Smooth muscle cell (in vitro differentiated cells): ENCODE results near the gene RGS16. TPM values are rescaled to one million over a fixed set of nuclear protein-coding genes. Genes with fewer than 3 reads are reported as not detected.

Experiments
- DNase-seq: peaks from one replicate; lab custom pipeline; 2025; ENCODE audit not compliant: unreplicated experiment; lab: John Stamatoyannopoulos, UW
- H2AFZ ChIP-seq: fragments of 200-600 bp; sonication (generic); 2 replicates; pipeline ENCODE4 v1.6.0; 2016; ENCODE audit warnings: antibody characterized with exemption, low read depth, mild to moderate bottlenecking
- H3F3A ChIP-seq: fragments of 200-600 bp; sonication (generic); 2 replicates; pipeline ENCODE4 v1.6.0; 2017; ENCODE audit warnings: antibody characterized with exemption, low read depth
- H3K27ac ChIP-seq: fragments of 200-600 bp; sonication (generic); 2 replicates; pipeline ENCODE4 v1.5.1; 2016; ENCODE audit warnings: low read depth, mild to moderate bottlenecking
- H3K27me3 ChIP-seq: fragments of 200-600 bp; sonication (generic); 2 replicates; pipeline ENCODE4 v1.6.1; 2016; ENCODE audit warnings: low read depth, mild to moderate bottlenecking
- H3K36me3 ChIP-seq: fragments of 200-600 bp; sonication (generic); 2 replicates; pipeline ENCODE4 v1.5.1; 2016; ENCODE audit warnings: low read depth
- H3K4me1 ChIP-seq: fragments of 200-600 bp; sonication (generic); 2 replicates; pipeline ENCODE4 v1.5.1; 2016; ENCODE audit warnings: low read depth
- H3K4me2 ChIP-seq: fragments of 200-600 bp; sonication (generic); 2 replicates; pipeline ENCODE4 v1.6.0; 2016; ENCODE audit warnings: mild to moderate bottlenecking
- H3K4me3 ChIP-seq: fragments of 200-600 bp; sonication (generic); 2 replicates; pipeline ENCODE4 v1.5.1; 2016; ENCODE audit warnings: mild to moderate bottlenecking
- H3K79me2 ChIP-seq: fragments of 200-600 bp; sonication (generic); 2 replicates; pipeline ENCODE4 v1.6.0; 2016; ENCODE audit warnings: low read depth, mild to moderate bottlenecking
- H3K9ac ChIP-seq: fragments of 200-600 bp; sonication (generic); 2 replicates; pipeline ENCODE4 v1.6.0; 2016; ENCODE audit warnings: low read depth
- H3K9me3 ChIP-seq: fragments of 200-600 bp; sonication (generic); replicated peaks from 2 replicates; pipeline ENCODE4 v1.5.1; 2016; ENCODE audit warnings: low read depth
- H4K20me1 ChIP-seq: fragments of 200-600 bp; sonication (generic); 2 replicates; pipeline ENCODE4 v1.6.0; 2016; ENCODE audit warnings: low read depth
- WGBS: methylation state at CpG from one replicate; pipeline ENCODE4 v1.1.7; 2016; ENCODE audit warnings: low lambda C conversion rate; 5-methylcytosine and 5-hydroxymethylcytosine counted together
- polyA plus RNA-seq: library from polyadenylated mRNA; unstranded; fragments of >200 nt; fragmentation: Nextera tagmentation; extraction: Ambion mirVana; gene quantifications from 2 replicates; pipeline ENCODE4 v1.2.1, GENCODE V29; 2016
- total RNA-seq: library from RNA; depleted of rRNA; stranded (reverse); fragments of >200 nt; gene quantifications from 2 replicates; pipeline ENCODE4 v1.2.3, GENCODE V29; 2014
- TF ChIP-seq, protein P1 (sequence below): fragments of 200-600 bp; sonication (generic); IDR thresholded peaks from 2 replicates; pipeline ENCODE4 v1.5.1; 2017; ENCODE audit warnings: borderline replicate concordance, mild to moderate bottlenecking, antibody characterized with exemption; ENCODE audit not compliant: insufficient read depth, poor library complexity, severe bottlenecking

Gene RGS16
- total and polyA plus RNA-seq, 2 experiments from 2014 or later: 2.9 to 9.9 TPM

DNA sequence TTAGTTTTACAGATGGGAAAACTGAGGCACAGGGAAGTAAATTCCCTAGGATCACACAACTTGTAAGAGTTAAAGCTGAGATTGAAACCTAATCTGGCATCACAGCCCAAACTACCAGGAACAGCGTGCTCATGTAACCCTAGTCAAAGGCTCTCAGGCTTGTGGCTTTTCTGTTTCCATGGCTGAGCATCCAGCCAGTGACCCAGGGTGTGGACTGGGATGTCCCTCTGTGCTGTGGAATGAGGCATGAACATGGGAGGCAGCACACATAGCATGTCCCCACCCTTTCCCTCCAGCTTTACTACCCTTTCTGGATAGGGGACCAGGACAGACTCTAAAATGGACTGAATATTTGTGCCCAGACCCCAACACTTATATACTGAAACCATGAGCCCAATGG lies 35.1 kb upstream of the RGS16 start:
- H3K79me2 ChIP-seq: no peaks in the 10 kb centered on the region
- H3K27ac ChIP-seq: no peak overlapping the region
- TF ChIP-seq, protein P1, sequence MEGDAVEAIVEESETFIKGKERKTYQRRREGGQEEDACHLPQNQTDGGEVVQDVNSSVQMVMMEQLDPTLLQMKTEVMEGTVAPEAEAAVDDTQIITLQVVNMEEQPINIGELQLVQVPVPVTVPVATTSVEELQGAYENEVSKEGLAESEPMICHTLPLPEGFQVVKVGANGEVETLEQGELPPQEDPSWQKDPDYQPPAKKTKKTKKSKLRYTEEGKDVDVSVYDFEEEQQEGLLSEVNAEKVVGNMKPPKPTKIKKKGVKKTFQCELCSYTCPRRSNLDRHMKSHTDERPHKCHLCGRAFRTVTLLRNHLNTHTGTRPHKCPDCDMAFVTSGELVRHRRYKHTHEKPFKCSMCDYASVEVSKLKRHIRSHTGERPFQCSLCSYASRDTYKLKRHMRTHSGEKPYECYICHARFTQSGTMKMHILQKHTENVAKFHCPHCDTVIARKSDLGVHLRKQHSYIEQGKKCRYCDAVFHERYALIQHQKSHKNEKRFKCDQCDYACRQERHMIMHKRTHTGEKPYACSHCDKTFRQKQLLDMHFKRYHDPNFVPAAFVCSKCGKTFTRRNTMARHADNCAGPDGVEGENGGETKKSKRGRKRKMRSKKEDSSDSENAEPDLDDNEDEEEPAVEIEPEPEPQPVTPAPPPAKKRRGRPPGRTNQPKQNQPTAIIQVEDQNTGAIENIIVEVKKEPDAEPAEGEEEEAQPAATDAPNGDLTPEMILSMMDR: no peak
- no peaks in the 10 kb centered on the region for H3K9me3 ChIP-seq
- DNase-seq: no peak
- no peak overlapping the region for H2AFZ ChIP-seq
- no peaks in the 10 kb centered on the region for H3F3A ChIP-seq
- no peak overlapping the region for H3K4me2 ChIP-seq
- WGBS: 86% methylated on average over 1 of the region's 1 CpG
- H3K4me3 ChIP-seq: no peak overlapping the region
- H3K36me3 ChIP-seq: no peaks in the 10 kb centered on the region
- H3K27me3 ChIP-seq: no peaks in the 10 kb centered on the region
- no peak overlapping the region for H3K9ac ChIP-seq
- H3K4me1 ChIP-seq: peaks cover 3% of the 10 kb centered on the region
- H4K20me1 ChIP-seq: no peaks in the 10 kb centered on the region

DNA sequence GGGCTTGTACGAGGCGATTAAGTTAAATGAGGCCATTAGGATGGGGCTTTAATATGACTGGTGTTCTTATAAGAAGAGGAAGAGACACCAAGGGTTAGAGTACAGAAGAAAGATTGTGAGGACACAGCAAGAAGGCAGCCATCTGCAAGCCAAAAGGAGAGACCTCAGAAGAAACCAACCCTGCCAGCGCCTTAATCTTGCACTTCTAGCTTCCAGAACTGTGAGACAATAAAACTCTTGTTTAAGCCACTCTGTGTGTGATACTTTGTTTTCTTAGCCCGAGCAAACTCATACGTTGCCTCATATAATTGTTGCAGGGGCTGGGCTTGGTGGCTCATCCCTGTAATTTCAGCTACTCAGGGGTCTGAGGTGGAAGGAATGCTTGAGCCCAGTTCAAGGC lies 33.6 kb upstream of the RGS16 start:
- 88% methylated on average over 5 of the region's 5 CpGs for WGBS
- Histone ChIP-seq H3K4me1 (peaks cover 8% of the 10 kb centered on the region), H3K4me2 (no peak overlapping the region), H3K27ac (no peak overlapping the region), H3F3A (no peaks in the 10 kb centered on the region), H4K20me1 (no peaks in the 10 kb centered on the region), H3K4me3 (no peak overlapping the region), H3K79me2 (no peaks in the 10 kb centered on the region), H2AFZ (no peak overlapping the region), H3K27me3 (no peaks in the 10 kb centered on the region), H3K36me3 (no peaks in the 10 kb centered on the region), H3K9ac (no peak overlapping the region), H3K9me3 (no peaks in the 10 kb centered on the region)
- no peak for DNase-seq
- TF ChIP-seq, protein P1: no peak

DNA sequence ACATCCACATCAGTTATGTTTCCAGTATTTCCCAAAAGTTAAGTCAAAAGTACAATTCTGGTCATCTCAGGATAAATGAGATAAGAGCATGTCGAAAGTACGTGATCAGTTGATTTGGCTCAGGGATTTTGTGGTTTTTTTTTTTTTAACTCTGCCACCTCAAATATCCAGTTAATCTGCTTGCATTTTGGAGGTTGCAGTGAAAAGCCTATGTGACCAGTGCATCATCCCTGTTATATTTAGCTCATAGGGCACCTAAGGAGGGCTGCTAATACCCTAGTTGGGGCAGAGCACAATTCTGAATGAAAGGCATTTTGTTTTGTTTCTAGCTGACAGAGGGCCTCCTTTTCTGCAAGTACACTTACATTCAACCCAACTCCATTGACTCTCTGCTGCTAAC lies 31.7 kb upstream of the RGS16 start:
- H4K20me1 ChIP-seq: no peaks in the 10 kb centered on the region
- TF ChIP-seq, protein P1: no peak
- WGBS: 55% methylated on average over 2 of the region's 2 CpGs
- no peak overlapping the region for H3K4me2 ChIP-seq
- no peak for DNase-seq
- H3K4me1 ChIP-seq: peaks cover 12% of the 10 kb centered on the region
- H3K9ac ChIP-seq: no peak overlapping the region
- H2AFZ ChIP-seq: no peak overlapping the region
- H3K9me3 ChIP-seq: no peaks in the 10 kb centered on the region
- H3K36me3 ChIP-seq: no peaks in the 10 kb centered on the region
- H3F3A ChIP-seq: no peaks in the 10 kb centered on the region
- H3K27ac ChIP-seq: no peak overlapping the region
- H3K27me3 ChIP-seq: no peaks in the 10 kb centered on the region
- no peak overlapping the region for H3K4me3 ChIP-seq
- H3K79me2 ChIP-seq: no peaks in the 10 kb centered on the region

DNA sequence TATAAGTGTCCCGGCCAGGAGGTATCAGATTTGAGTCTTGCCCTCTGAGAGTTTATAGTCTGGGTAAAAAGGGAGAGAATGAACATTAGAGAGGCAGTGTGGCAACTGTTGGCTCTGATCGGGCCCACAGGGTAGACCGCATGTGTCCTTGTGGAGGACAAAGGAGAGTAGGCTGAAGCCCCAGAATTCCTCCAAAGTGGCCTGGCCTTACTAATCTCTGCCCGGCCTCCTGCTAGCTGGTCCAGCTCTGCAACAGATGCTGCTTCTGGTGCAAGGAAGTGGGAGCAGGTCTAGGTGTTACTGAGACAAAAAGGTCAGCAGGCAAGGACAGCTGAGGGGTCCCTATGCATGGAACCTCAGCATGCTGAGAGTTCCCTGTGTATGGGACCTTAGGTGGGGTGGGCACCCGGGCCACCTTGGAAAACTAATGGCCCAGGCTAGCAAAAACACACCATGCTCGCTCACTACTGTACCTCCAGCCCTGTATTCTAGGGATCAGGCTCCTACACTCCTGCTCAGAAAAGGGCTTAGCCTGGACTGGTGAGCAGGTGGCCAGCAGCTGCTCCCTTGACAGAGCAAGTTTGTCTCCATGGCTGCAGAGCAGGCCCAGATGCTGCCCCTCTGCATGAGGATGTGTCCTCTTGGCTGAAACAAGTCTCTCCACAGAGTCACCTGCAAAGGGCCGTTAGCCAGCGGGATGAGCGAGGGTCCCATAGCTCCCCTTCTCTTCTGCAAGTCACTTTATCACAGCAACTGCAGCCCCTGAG lies 30.3 kb upstream of the RGS16 start:
- Histone ChIP-seq H3K27ac (no peak overlapping the region), H3K4me3 (no peak overlapping the region), H3F3A (no peaks in the 10 kb centered on the region), H3K79me2 (no peaks in the 10 kb centered on the region), H3K36me3 (no peaks in the 10 kb centered on the region), H2AFZ (no peak overlapping the region), H4K20me1 (no peaks in the 10 kb centered on the region), H3K27me3 (no peaks in the 10 kb centered on the region), H3K4me1 (peaks cover 26% of the 10 kb centered on the region), H3K9me3 (no peaks in the 10 kb centered on the region), H3K9ac (no peak overlapping the region), H3K4me2 (no peak overlapping the region)
- WGBS: 90% methylated on average over 9 of the region's 9 CpGs
- no peak for DNase-seq
- TF ChIP-seq, protein P1: no peak
